Stimulated activated CD4-positive, alpha-beta T cell treated with anti-CD3 and anti-CD28 coated beads, Interleukin-4, amount 100 ng/mL, for 4 hours (primary cell): ENCODE results near the gene ATP10B.
"Not testable (repeated sequence)": the region's sequence is repeated elsewhere in the genome, so short reads cannot be mapped to it uniquely, and the experiment has no call there.

ENCODE experiments used
- DNase-seq, 2 experiments: peaks; one replicate each; pipeline ENCODE4 v3.0.0-alpha.2; 2020

The ATP10B gene, protein sequence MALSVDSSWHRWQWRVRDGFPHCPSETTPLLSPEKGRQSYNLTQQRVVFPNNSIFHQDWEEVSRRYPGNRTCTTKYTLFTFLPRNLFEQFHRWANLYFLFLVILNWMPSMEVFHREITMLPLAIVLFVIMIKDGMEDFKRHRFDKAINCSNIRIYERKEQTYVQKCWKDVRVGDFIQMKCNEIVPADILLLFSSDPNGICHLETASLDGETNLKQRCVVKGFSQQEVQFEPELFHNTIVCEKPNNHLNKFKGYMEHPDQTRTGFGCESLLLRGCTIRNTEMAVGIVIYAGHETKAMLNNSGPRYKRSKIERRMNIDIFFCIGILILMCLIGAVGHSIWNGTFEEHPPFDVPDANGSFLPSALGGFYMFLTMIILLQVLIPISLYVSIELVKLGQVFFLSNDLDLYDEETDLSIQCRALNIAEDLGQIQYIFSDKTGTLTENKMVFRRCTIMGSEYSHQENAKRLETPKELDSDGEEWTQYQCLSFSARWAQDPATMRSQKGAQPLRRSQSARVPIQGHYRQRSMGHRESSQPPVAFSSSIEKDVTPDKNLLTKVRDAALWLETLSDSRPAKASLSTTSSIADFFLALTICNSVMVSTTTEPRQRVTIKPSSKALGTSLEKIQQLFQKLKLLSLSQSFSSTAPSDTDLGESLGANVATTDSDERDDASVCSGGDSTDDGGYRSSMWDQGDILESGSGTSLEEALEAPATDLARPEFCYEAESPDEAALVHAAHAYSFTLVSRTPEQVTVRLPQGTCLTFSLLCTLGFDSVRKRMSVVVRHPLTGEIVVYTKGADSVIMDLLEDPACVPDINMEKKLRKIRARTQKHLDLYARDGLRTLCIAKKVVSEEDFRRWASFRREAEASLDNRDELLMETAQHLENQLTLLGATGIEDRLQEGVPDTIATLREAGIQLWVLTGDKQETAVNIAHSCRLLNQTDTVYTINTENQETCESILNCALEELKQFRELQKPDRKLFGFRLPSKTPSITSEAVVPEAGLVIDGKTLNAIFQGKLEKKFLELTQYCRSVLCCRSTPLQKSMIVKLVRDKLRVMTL (N-terminal part only)

DNA sequence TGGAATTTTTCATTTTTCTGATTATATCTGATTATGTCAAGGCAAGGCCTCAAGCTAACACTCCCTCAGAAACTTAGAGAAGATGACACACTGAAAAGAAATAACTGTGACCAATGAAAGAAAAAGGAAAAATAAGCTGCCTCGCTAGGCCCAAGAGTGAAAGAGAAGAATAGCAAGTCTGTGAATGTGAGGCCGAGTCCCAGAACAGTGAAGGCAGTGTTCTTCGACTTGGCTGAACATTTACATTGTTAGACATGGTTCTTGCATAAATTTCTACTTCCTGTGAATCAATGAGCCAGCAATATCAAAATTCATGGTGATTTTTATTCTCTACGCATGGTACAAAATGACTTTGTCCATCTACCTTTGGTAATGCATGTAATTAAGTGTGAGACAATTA, at the start of gene ATP10B:
Gene ATP10B (minus strand): TSS at position 163 of the 400 bp plus-strand sequence. CDS start 164,137 bp downstream, outside the sequence.
- DNase-seq = no peak

DNA sequence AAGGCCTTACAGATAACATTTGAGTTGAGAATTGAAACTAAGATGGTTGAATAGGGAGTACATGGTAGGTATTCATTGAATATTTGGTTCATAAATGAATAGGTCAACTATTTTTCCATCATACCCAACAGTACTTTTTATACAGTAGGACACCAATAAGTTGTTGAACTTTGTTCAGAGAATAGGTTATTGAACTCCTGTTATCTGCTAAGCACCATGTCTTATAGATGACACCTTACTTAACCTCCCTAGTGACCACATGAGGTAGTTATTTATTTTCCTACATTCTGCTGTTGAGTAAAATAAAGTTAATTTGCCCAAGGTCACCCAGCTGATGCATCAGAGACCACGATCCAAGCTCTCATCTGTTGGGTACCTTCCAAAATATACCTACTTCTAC, 49.6 kb upstream of the ATP10B start:
- no peak for DNase-seq

DNA sequence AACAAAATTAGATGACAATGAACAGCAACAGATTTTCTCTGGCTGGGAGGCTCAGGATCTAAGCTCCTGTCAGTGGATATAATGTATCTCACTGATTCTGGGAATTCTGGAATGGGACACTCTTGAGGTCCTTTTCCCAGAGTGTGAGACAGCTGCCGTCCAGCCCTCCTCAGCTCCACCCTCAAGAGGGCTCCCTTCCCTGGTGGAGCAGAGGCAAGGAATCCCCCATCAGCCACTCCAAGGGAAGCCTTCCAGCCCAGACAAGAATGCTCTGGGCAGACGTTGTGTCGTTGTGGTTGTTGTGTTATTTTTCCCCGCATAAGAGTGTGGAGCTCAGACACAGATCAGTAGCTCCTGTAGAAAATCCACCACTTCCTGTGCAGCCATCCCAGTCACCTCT, 47.7 kb upstream of the ATP10B start:
- DNase-seq = no peak

- DNase-seq = not testable (repeated sequence)
These were observed 41.4 kb upstream of the ATP10B start for GRCh38 chr5:160893180-160893964.

DNA sequence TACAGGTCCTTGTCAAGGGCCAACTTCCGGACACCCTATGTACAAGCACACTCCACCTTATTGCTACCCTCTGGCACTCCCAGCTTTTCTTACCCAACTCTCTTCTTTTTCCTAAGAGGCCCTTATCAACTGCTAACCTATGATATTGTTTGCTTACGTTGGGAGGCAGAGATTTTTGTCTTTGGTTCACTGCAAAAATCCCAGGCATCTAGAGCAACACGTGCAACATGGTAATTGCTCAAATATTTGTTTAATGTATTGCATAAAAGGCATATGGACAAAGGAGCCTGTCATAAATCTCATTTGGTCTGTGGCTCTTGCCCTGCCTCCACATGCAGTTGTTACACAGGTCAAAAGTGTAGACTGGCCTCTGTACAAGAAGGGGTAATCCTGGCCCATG, 35.8 kb upstream of the ATP10B start:
- DNase-seq = no peak

GRCh38 chr5:160873560-160874200, 21.7 kb upstream of the ATP10B start:
- not testable (repeated sequence) for DNase-seq

DNA sequence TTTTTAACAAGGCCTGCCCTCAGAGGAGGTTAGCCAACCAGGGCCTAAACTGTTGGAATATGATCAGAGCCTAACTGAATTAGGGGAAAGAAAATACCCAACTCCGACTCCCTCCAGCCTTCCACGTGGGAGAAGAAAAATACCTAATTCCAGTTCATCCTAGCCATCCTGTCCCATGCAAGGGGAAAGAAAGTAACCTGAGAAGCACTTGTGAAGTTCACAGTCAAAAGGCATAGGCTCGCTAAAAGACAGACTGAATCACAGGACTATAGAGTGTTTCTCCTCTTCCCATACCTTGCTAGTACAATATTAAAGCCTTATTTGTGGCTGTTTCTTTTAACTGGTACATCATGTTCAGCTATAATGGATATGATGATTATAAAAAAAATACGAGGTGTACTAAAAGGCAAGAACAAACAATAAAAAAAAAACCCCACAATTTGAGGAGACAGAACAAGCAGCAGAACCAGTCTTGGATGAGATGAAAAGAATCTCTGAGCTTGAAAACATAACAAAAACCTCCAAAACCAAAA, 18.0 kb upstream of the ATP10B start:
- DNase-seq = no peak

- DNase-seq = no peak
These were observed 16.0 kb upstream of the ATP10B start for GRCh38 chr5:160867976-160868375.

DNA sequence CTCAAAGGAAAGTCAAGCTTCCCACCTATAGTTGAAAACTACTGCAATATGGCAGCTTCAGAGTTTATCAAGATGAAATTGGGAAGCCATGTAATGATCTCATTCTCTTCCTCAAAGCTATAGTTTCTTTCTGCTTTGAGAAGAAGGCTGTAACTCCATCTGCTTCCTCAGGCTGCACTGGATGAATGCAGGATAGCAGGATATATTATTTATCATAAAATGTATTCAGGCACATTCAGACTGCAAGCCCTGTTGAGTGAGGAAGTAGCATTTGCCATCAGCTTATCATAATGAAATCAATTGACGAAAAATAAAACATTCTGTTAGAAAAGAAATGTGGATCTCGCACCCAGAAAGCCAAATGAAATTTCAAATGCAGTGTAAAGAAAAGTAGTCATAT, 560 bp downstream of the ATP10B start:
- no peak for DNase-seq

DNA sequence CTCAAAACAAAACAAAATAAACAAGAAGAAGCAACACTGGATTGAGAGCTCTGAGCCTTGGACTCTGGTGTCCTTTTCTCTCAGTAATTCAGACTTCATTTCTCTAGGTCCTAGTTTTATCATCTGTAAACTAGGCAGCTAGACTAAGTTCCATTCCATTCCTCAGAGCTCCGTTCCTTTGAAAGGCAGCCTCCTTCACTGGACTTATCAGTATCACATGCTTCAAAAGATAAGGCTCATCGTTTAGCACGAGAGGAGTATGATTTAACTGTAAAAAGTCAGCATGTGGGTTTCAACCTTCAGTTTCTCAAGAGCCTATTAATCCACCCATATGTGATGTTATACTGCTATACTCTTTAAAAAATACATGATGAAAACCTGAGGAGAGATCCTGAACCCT, 1.6 kb downstream of the ATP10B start:
- DNase-seq = no peak

DNA sequence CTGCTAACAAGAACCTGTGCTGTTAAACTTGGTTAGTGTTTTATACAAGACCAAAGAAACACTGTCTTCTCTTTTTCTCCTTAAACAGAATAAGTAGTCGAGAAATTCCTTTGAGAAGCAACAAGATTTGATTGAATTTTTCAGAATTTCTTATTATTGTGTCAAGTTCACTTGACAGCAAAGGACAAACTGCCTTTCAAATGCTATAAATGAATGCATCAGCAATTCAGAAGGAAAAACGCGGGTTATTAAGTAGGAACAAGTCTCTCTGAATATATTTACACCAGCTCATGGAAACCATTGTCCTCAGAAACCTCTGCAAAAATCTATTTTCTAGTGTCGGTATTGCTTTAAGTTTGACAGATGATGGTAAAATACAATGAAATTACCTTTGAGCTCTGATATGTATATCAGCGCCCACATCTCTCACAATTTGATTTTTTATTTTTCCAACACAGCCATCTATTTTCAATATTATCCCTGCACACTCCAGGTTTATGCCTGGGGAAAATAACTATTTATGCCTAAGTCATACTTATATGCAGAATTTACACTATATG, 4.4 kb downstream of the ATP10B start:
- no peak for DNase-seq

- no peak for DNase-seq
These were observed 5.4 kb downstream of the ATP10B start for GRCh38 chr5:160846642-160847041.

DNA sequence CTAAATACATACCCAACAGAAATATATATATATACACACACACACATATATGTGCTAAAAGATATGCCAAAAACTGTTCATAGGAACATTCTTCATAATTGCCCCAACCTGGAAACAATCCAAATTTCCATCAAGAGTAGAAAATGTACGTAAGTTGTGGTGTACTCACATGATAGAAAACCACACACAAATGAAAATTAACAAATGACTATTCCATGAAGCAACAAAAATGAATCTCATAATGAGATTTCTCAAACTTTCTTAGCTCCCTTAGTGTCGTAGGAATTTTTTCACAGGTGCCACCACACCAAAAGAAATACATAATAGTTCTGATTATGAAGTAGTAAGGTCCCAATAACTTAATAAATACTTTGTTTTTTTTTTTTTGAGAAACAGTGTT, 7.8 kb downstream of the ATP10B start:
- DNase-seq = no peak

- no peak for DNase-seq
These were observed 8.8 kb downstream of the ATP10B start for GRCh38 chr5:160843240-160843639.

- no peak for DNase-seq
These were observed 14.0 kb downstream of the ATP10B start for GRCh38 chr5:160837749-160838593.

- DNase-seq = no peak
These were observed 14.8 kb downstream of the ATP10B start for GRCh38 chr5:160837211-160837610.

DNA sequence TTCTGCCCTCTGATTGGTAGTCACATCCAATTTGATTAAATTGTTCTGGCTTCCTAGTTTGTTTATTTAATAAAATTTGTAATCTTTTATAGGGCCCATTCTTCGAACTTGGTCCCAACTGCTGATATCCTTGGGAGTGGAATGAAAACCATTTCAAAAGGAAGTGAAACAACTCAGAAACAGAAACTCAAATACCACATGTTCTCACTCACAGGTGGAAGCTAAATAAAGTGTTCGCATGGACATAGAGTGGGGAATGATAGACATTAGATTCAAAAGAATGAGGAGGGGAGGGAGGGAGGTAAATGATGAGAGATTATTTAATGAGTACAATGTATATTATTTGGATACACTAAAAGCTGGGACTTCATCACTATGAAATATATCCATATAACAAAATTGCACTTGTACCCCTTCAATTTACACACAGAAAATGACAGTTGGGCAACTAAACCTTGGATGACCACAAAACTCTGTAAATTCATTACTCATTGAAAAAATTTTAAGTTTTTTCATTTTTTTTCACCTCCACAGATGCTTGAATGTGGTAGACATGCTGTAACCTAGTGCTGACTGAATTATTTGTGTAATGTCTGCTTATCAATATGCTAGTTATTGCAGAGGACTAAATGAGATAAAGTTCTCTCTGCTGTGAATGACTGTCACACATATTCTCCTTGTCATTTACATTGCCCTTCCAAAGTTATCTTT, 16.0 kb downstream of the ATP10B start:
- no peak for DNase-seq

- DNase-seq = no peak
These were observed 16.6 kb downstream of the ATP10B start for GRCh38 chr5:160835376-160835775.

DNA sequence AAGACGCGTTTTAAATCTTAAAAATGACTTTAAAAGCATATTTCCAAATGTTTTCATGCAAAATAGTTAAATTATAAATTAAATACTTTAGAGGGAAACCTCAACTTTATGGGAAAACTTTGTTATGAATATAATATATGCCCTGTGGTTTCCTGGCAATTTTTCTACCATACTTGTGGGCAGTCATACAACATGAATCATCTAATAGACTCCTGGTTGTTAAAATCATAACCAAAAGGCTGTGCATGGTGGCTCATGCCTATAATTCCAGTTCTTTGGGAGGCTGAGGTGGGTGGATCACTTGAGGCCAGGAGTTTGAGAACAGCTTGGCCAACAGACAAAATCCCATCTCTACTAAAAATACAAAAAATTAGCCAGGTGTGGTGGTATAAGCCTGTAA, 18.2 kb downstream of the ATP10B start:
- no peak for DNase-seq

DNA sequence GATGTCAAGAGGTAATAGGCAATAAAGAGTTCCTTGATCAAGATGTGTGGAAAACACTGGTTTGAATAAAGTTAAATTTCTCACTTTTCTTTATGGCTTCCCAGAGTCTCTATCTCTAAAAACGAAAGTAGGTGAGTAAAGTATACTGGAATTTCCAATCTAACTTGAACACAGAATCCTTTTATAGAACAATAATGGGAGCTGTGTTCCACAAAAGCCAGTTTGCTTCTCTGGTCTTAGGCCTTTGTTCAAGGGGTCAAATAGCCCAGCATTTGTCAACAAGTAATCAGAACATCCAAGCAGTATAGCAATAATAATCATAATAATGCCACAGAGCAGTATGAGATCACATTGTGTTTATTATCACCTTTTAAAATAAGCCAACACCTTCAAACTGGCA, 20.2 kb downstream of the ATP10B start:
- no peak for DNase-seq
